WTC11 (cell line): Measurements from ENCODE around the gene ARMC2. TPM values are rescaled to one million over a fixed set of nuclear protein-coding genes. Genes with fewer than 3 reads are reported as not detected.
"Not testable (repeated sequence)": the region's sequence is repeated elsewhere in the genome, so short reads cannot be mapped to it uniquely, and the experiment has no call there.

ENCODE experiments used
- ATAC-seq: fragments of 200-7000 bp; cut with Tn5 transposase; 2 replicates; pipeline ENCODE4 v1.10.0; 2021; ENCODE audit warnings: mild to moderate bottlenecking, moderate library complexity
- CTCF ChIA-PET: fragments of 300-600 bp; sonication (Branson Sonifier 250); formaldehyde crosslinking; loops from one replicate; lab custom pipeline; 2021; ENCODE audit warnings: antibody characterized with exemption; lab: Charles Lee
- POLR2A ChIA-PET: fragments of 350-600 bp; sonication (Branson Sonifier 250); formaldehyde crosslinking; loops from one replicate; lab custom pipeline; 2021; ENCODE audit warnings: antibody characterized with exemption; lab: Charles Lee
- DNase-seq: peaks from one replicate; pipeline ENCODE4 v3.0.0; 2021; ENCODE audit warnings: low spot score
- H3K27ac Mint-ChIP-seq: 2 replicates; pipeline ENCODE4 v1.8.0; 2021; ENCODE audit warnings: mixed read lengths
- H3K27me3 Mint-ChIP-seq: 2 replicates; pipeline ENCODE4 v1.8.0; 2021; ENCODE audit warnings: low read depth, mild to moderate bottlenecking, moderate library complexity, mixed read lengths
- H3K36me3 Mint-ChIP-seq: 2 replicates; pipeline ENCODE4 v1.8.0; 2021; ENCODE audit warnings: mixed read lengths
- H3K4me1 Mint-ChIP-seq: 2 replicates; pipeline ENCODE4 v1.8.0; 2022; ENCODE audit warnings: mixed read lengths
- H3K4me3 Mint-ChIP-seq: 2 replicates; pipeline ENCODE4 v1.8.0; 2021; ENCODE audit warnings: mild to moderate bottlenecking, moderate library complexity, mixed read lengths
- H3K9me3 Mint-ChIP-seq: 2 replicates; pipeline ENCODE4 v1.8.0; 2021; ENCODE audit warnings: mixed read lengths
- CREB1 ChIP-seq: sonication (generic); formaldehyde crosslinking; IDR thresholded peaks from 2 replicates; pipeline ENCODE4 v1.8.0; 2023; ENCODE audit warnings: mild to moderate bottlenecking, missing genetic modification reagents
- ELF4 ChIP-seq: sonication (generic); formaldehyde crosslinking; IDR thresholded peaks from 2 replicates; pipeline ENCODE4 v1.8.1; 2022; ENCODE audit warnings: low read depth, mild to moderate bottlenecking, moderate library complexity, missing genetic modification reagents
- IRF2 ChIP-seq: sonication (generic); formaldehyde crosslinking; IDR thresholded peaks from 2 replicates; pipeline ENCODE4 v1.8.0; 2022; ENCODE audit warnings: low read depth, missing genetic modification reagents, borderline replicate concordance
- MXD4 ChIP-seq: fragments of 250-450 bp; sonication (Bioruptor Pico); IDR thresholded peaks from 2 replicates; pipeline ENCODE4 v1.8.0; 2021; ENCODE audit warnings: mild to moderate bottlenecking, moderate library complexity, borderline replicate concordance
- NFE2L1 ChIP-seq: sonication (generic); formaldehyde crosslinking; IDR thresholded peaks from 2 replicates; pipeline ENCODE4 v1.8.1; 2023; ENCODE audit warnings: missing genetic modification reagents
- NR1H2 ChIP-seq: sonication (generic); formaldehyde crosslinking; IDR thresholded peaks from 2 replicates; pipeline ENCODE4 v1.9.0; 2021; ENCODE audit warnings: mild to moderate bottlenecking, moderate library complexity, missing genetic modification reagents
- SOX15 ChIP-seq: fragments of 250-450 bp; sonication (Bioruptor Pico); IDR thresholded peaks from 2 replicates; pipeline ENCODE4 v1.9.0; 2021; ENCODE audit warnings: mild to moderate bottlenecking
- ZNF121 ChIP-seq: sonication (generic); formaldehyde crosslinking; IDR thresholded peaks from 2 replicates; pipeline ENCODE4 v1.8.0; 2023; ENCODE audit warnings: missing genetic modification reagents
- ZNF138 ChIP-seq: sonication (generic); formaldehyde crosslinking; conservative IDR thresholded peaks from 2 replicates; pipeline ENCODE4 v1.8.1; 2022; ENCODE audit warnings: mild to moderate bottlenecking, moderate library complexity, missing genetic modification reagents
- ZNF317 ChIP-seq: sonication (generic); formaldehyde crosslinking; IDR thresholded peaks from 2 replicates; pipeline ENCODE4 v1.8.1; 2023; ENCODE audit warnings: low read depth, mild to moderate bottlenecking, moderate library complexity, missing genetic modification reagents, borderline replicate concordance
- ZNF396 ChIP-seq: fragments of 250-450 bp; sonication (Bioruptor Pico); IDR thresholded peaks from 2 replicates; pipeline ENCODE4 v1.8.0; 2021; ENCODE audit warnings: mild to moderate bottlenecking, moderate library complexity, borderline replicate concordance
- total RNA-seq: library from RNA; stranded (reverse); gene quantifications from 3 replicates; pipeline ENCODE4 v1.2.3, GENCODE V29; 2021
- TF ChIP-seq, protein P1 (sequence below): sonication (generic); formaldehyde crosslinking; IDR thresholded peaks from 2 replicates; pipeline ENCODE4 v1.8.1; 2022; ENCODE audit warnings: mild to moderate bottlenecking, missing genetic modification reagents, moderate library complexity, borderline replicate concordance
- TF ChIP-seq, protein P2 (sequence below): sonication (generic); formaldehyde crosslinking; IDR thresholded peaks from 2 replicates; pipeline ENCODE4 v1.8.0; 2023; ENCODE audit warnings: missing genetic modification reagents
- TF ChIP-seq, protein P3 (sequence below): sonication (generic); formaldehyde crosslinking; IDR thresholded peaks from 2 replicates; pipeline ENCODE4 v1.8.1; 2023; ENCODE audit warnings: mild to moderate bottlenecking, missing genetic modification reagents
- TF ChIP-seq, protein P4 (sequence below): sonication (generic); formaldehyde crosslinking; conservative IDR thresholded peaks from 2 replicates; pipeline ENCODE4 v1.8.1; 2023; ENCODE audit warnings: mild to moderate bottlenecking, low read depth, missing genetic modification reagents, moderate library complexity

The ARMC2 gene
- total RNA-seq, 1 experiment from 2014 or later, result 5.2 TPM

- Mint-ChIP-seq H3K4me3 (no peak overlapping the region), H3K27ac (no peak overlapping the region), H3K27me3 (no peaks in the 10 kb centered on the region), H3K36me3 (no peaks in the 10 kb centered on the region), H3K4me1 (peaks cover 35% of the 10 kb centered on the region), H3K9me3 (no peaks in the 10 kb centered on the region)
- ChIA-PET POLR2A (no interaction called here), CTCF (interaction anchor here (3.3 kb wide), 1 partner anchor 131 kb away, joined by 22 read pairs; no protein-coding TSS in a partner anchor)
- TF ChIP-seq MXD4, result no peak
- DNase-seq, result no peak
- ATAC-seq, result no peak
Observed at GRCh38 chr6:108969776-108970175, 121.6 kb downstream of the ARMC2 start.

- Mint-ChIP-seq H3K27ac (no peak overlapping the region), H3K9me3 (peaks cover 9% of the 10 kb centered on the region; the same call in 1 of the 2 replicates), H3K27me3 (no peaks in the 10 kb centered on the region), H3K4me1 (no peaks in the 10 kb centered on the region), H3K36me3 (no peaks in the 10 kb centered on the region), H3K4me3 (no peak overlapping the region)
- ATAC-seq (no peak), DNase-seq (no peak)
- ChIA-PET CTCF (no interaction called here), POLR2A (no interaction called here)
- TF ChIP-seq ELF4 (CRISPR knock-in tag) (no peak), CREB1 (no peak)
Observed at GRCh38 chr6:108974201-108974600, 126.0 kb downstream of the ARMC2 start.

GRCh38 chr6:108978638-108979037, 130.4 kb downstream of the ARMC2 start:
- peaks cover 24% of the 10 kb centered on the region for H3K9me3 Mint-ChIP-seq
- DNase-seq, H3K36me3 Mint-ChIP-seq, ATAC-seq, H3K4me1 Mint-ChIP-seq, H3K27me3 Mint-ChIP-seq, CTCF ChIA-PET, POLR2A ChIA-PET, H3K27ac Mint-ChIP-seq, H3K4me3 Mint-ChIP-seq: not testable (repeated sequence)

GRCh38 chr6:108982154-108983113, 134.2 kb downstream of the ARMC2 start:
- no peak for TF ChIP-seq ZNF396 (CRISPR knock-in tag)
- no peak for TF ChIP-seq ZNF317 (CRISPR knock-in tag)
- no peak for TF ChIP-seq ZNF121
- TF ChIP-seq, protein P1, sequence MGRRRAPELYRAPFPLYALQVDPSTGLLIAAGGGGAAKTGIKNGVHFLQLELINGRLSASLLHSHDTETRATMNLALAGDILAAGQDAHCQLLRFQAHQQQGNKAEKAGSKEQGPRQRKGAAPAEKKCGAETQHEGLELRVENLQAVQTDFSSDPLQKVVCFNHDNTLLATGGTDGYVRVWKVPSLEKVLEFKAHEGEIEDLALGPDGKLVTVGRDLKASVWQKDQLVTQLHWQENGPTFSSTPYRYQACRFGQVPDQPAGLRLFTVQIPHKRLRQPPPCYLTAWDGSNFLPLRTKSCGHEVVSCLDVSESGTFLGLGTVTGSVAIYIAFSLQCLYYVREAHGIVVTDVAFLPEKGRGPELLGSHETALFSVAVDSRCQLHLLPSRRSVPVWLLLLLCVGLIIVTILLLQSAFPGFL (CRISPR knock-in tag), result no peak
- TF ChIP-seq, protein P2, sequence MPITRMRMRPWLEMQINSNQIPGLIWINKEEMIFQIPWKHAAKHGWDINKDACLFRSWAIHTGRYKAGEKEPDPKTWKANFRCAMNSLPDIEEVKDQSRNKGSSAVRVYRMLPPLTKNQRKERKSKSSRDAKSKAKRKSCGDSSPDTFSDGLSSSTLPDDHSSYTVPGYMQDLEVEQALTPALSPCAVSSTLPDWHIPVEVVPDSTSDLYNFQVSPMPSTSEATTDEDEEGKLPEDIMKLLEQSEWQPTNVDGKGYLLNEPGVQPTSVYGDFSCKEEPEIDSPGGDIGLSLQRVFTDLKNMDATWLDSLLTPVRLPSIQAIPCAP (CRISPR knock-in tag), result no peak
- TF ChIP-seq NFE2L1 (CRISPR knock-in tag), result no peak
- no peak for TF ChIP-seq SOX15 (CRISPR knock-in tag)
- TF ChIP-seq, protein P3, sequence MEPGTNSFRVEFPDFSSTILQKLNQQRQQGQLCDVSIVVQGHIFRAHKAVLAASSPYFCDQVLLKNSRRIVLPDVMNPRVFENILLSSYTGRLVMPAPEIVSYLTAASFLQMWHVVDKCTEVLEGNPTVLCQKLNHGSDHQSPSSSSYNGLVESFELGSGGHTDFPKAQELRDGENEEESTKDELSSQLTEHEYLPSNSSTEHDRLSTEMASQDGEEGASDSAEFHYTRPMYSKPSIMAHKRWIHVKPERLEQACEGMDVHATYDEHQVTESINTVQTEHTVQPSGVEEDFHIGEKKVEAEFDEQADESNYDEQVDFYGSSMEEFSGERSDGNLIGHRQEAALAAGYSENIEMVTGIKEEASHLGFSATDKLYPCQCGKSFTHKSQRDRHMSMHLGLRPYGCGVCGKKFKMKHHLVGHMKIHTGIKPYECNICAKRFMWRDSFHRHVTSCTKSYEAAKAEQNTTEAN, result no peak
- no peak for TF ChIP-seq IRF2 (CRISPR knock-in tag)
- CTCF ChIA-PET, result no interaction called here
- Mint-ChIP-seq H3K4me3 (no peak overlapping the region), H3K27ac (no peak overlapping the region), H3K9me3 (peaks cover 15% of the 10 kb centered on the region), H3K27me3 (no peaks in the 10 kb centered on the region), H3K36me3 (peaks cover under 1% of the 10 kb centered on the region), H3K4me1 (no peaks in the 10 kb centered on the region)
- POLR2A ChIA-PET, result no interaction called here
- DNase-seq (no peak), ATAC-seq (no peak)

- H3K4me3 Mint-ChIP-seq, result no peak overlapping the region
- ChIA-PET CTCF (no interaction called here), POLR2A (no interaction called here)
- H3K27ac Mint-ChIP-seq, result no peak overlapping the region
- H3K9me3 Mint-ChIP-seq, result peaks cover 15% of the 10 kb centered on the region
- no peaks in the 10 kb centered on the region for H3K4me1 Mint-ChIP-seq
- no peaks in the 10 kb centered on the region for H3K27me3 Mint-ChIP-seq
- peaks cover 8% of the 10 kb centered on the region for H3K36me3 Mint-ChIP-seq
- DNase-seq (no peak), ATAC-seq (no peak)
- TF ChIP-seq NR1H2 (CRISPR knock-in tag) (no peak), ZNF138 (CRISPR knock-in tag) (no peak)
- TF ChIP-seq, protein P4, sequence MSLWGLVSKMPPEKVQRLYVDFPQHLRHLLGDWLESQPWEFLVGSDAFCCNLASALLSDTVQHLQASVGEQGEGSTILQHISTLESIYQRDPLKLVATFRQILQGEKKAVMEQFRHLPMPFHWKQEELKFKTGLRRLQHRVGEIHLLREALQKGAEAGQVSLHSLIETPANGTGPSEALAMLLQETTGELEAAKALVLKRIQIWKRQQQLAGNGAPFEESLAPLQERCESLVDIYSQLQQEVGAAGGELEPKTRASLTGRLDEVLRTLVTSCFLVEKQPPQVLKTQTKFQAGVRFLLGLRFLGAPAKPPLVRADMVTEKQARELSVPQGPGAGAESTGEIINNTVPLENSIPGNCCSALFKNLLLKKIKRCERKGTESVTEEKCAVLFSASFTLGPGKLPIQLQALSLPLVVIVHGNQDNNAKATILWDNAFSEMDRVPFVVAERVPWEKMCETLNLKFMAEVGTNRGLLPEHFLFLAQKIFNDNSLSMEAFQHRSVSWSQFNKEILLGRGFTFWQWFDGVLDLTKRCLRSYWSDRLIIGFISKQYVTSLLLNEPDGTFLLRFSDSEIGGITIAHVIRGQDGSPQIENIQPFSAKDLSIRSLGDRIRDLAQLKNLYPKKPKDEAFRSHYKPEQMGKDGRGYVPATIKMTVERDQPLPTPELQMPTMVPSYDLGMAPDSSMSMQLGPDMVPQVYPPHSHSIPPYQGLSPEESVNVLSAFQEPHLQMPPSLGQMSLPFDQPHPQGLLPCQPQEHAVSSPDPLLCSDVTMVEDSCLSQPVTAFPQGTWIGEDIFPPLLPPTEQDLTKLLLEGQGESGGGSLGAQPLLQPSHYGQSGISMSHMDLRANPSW (CRISPR knock-in tag), result no peak
Observed at GRCh38 chr6:108983151-108983550, 134.9 kb downstream of the ARMC2 start.
